SU-DHL-6 (cell line): Measurements from ENCODE around the gene BCAN.
"Not testable (repeated sequence)": the region's sequence is repeated elsewhere in the genome, so short reads cannot be mapped to it uniquely, and the experiment has no call there.

Source experiments
- H2AFZ ChIP-seq: fragments of 200-600 bp; sonication (generic); 2 replicates; pipeline ENCODE4 v1.6.1; 2014; ENCODE audit warnings: low read depth, mild to moderate bottlenecking, moderate library complexity, mixed read lengths, antibody characterized with exemption, low read length; ENCODE audit not compliant: severe bottlenecking
- H3F3A ChIP-seq: fragments of 200-600 bp; shearing (Covaris generic); 2 replicates; pipeline ENCODE4 v1.6.0; 2016; ENCODE audit warnings: antibody characterized with exemption, mild to moderate bottlenecking; ENCODE audit not compliant: insufficient read depth
- H3K27ac ChIP-seq: fragments of 200-600 bp; sonication (generic); 2 replicates; pipeline ENCODE4 v1.5.1; 2016; ENCODE audit warnings: low read depth, mild to moderate bottlenecking, low read length, moderate library complexity, mixed read lengths
- H3K27me3 ChIP-seq: fragments of 200-600 bp; sonication (generic), shearing (Covaris generic); 2 replicates; pipeline ENCODE4 v1.6.0; 2014; ENCODE audit warnings: mild to moderate bottlenecking, low read length
- H3K36me3 ChIP-seq: fragments of 200-600 bp; sonication (generic); 2 replicates; pipeline ENCODE4 v1.6.1; 2014; ENCODE audit warnings: mild to moderate bottlenecking, low read length, mixed read lengths
- H3K4me2 ChIP-seq: fragments of 300-600, 200-600 bp; shearing (Covaris generic), sonication (generic); 2 replicates; pipeline ENCODE4 v1.6.0; 2014; ENCODE audit warnings: low read length, low read depth, mild to moderate bottlenecking; ENCODE audit not compliant: poor library complexity, severe bottlenecking
- H3K4me3 ChIP-seq: fragments of 200-600 bp; sonication (generic); 2 replicates; pipeline ENCODE4 v1.5.1; 2014; ENCODE audit warnings: antibody characterized with exemption, low read length, mild to moderate bottlenecking, mixed read lengths; ENCODE audit not compliant: insufficient read depth, poor library complexity, severe bottlenecking
- H3K79me2 ChIP-seq: fragments of 200-600 bp; sonication (generic); 2 replicates; pipeline ENCODE4 v1.6.1; 2014; ENCODE audit warnings: mild to moderate bottlenecking, low read length, moderate library complexity; ENCODE audit not compliant: insufficient read depth
- H3K9ac ChIP-seq: fragments of 200-600 bp; sonication (generic); 2 replicates; pipeline ENCODE4 v1.7.0; 2014; ENCODE audit warnings: mild to moderate bottlenecking, low read length
- H3K9me2 ChIP-seq: fragments of 200-600 bp; sonication (generic); replicated peaks from 2 replicates; pipeline ENCODE4 v1.6.1; 2014; ENCODE audit warnings: low read length; ENCODE audit not compliant: insufficient read depth
- H3K9me3 ChIP-seq: fragments of 200-600 bp; sonication (generic); 2 replicates; pipeline ENCODE4 v1.6.1; 2014; ENCODE audit warnings: low read length, mixed read lengths; ENCODE audit not compliant: insufficient read depth
- H4K20me1 ChIP-seq: fragments of 200-600 bp; sonication (generic); 2 replicates; pipeline ENCODE4 v1.6.1; 2014; ENCODE audit warnings: low read depth, mild to moderate bottlenecking, antibody characterized with exemption, low read length, moderate library complexity, mixed read lengths
- EZH2phosphoT487 ChIP-seq: fragments of 200-600 bp; sonication (generic), shearing (Covaris generic); conservative IDR thresholded peaks from 2 replicates; pipeline ENCODE4 v1.6.1; 2018; ENCODE audit warnings: mild to moderate bottlenecking, antibody characterized with exemption, low read length, moderate library complexity, mixed read lengths
- TF ChIP-seq, protein P1 (sequence below): fragments of 200-600 bp; sonication (generic); IDR thresholded peaks from one replicate; pipeline ENCODE4 v1.5.1; 2017; ENCODE audit warnings: antibody characterized with exemption, mild to moderate bottlenecking, low read length, moderate library complexity; ENCODE audit not compliant: insufficient read depth, poor library complexity, severe bottlenecking

BCAN gene

GRCh38 chr1:156601892-156602291 lies 40.0 kb upstream of the BCAN start:
- no peak for TF ChIP-seq EZH2phosphoT487
- TF ChIP-seq, protein P1, sequence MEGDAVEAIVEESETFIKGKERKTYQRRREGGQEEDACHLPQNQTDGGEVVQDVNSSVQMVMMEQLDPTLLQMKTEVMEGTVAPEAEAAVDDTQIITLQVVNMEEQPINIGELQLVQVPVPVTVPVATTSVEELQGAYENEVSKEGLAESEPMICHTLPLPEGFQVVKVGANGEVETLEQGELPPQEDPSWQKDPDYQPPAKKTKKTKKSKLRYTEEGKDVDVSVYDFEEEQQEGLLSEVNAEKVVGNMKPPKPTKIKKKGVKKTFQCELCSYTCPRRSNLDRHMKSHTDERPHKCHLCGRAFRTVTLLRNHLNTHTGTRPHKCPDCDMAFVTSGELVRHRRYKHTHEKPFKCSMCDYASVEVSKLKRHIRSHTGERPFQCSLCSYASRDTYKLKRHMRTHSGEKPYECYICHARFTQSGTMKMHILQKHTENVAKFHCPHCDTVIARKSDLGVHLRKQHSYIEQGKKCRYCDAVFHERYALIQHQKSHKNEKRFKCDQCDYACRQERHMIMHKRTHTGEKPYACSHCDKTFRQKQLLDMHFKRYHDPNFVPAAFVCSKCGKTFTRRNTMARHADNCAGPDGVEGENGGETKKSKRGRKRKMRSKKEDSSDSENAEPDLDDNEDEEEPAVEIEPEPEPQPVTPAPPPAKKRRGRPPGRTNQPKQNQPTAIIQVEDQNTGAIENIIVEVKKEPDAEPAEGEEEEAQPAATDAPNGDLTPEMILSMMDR, result no peak
- peaks cover 27% of the 10 kb centered on the region for H3F3A ChIP-seq
- peak overlapping the region; percentile 56 for H3K4me3 ChIP-seq
- H2AFZ ChIP-seq, result peak overlapping the region; percentile 94
- peaks cover 32% of the 10 kb centered on the region for H3K79me2 ChIP-seq
- no peaks in the 10 kb centered on the region for H3K27me3 ChIP-seq
- no peaks in the 10 kb centered on the region for H4K20me1 ChIP-seq
- H3K9me3 ChIP-seq, result no peaks in the 10 kb centered on the region
- H3K4me2 ChIP-seq, result peak overlapping the region; percentile 79
- H3K36me3 ChIP-seq, result no peaks in the 10 kb centered on the region
- H3K27ac ChIP-seq, result peak overlapping the region; percentile 73
- peak overlapping the region; percentile 79 for H3K9ac ChIP-seq
- no peaks in the 10 kb centered on the region for H3K9me2 ChIP-seq

DNA sequence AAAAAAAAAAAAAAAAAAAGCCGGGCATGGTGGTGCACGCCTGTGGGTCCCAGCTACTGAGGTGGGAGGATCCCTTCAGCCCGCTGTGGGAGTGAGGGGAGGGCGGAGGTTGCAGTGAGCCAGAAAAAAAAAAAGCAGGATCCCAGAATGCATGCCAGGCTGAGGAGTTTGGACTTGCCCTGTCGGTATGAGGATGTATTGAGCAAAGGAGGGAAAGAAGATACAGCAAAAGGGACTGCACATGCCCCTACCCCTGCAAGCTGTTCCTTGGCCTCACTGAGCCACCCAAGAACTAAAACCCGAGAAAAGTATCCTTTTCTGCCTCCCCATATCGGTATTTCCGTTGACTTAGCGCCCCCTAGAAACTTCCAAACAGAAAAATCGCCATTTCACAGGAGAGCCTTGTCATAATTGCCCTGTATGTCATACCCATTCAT lies 39.3 kb upstream of the BCAN start:
- H3K9me3 ChIP-seq, result no peaks in the 10 kb centered on the region
- H3F3A ChIP-seq, result peaks cover 27% of the 10 kb centered on the region
- no peak overlapping the region for H3K27ac ChIP-seq
- TF ChIP-seq, protein P1, result peak; percentile 46
- no peak for TF ChIP-seq EZH2phosphoT487
- no peak overlapping the region for H2AFZ ChIP-seq
- no peaks in the 10 kb centered on the region for H3K36me3 ChIP-seq
- no peak overlapping the region for H3K4me3 ChIP-seq
- H3K27me3 ChIP-seq, result no peaks in the 10 kb centered on the region
- peak overlapping the region; percentile 79 for H3K4me2 ChIP-seq
- no peaks in the 10 kb centered on the region for H4K20me1 ChIP-seq
- H3K79me2 ChIP-seq, result peaks cover 32% of the 10 kb centered on the region
- H3K9ac ChIP-seq, result no peak overlapping the region
- H3K9me2 ChIP-seq, result no peaks in the 10 kb centered on the region

DNA sequence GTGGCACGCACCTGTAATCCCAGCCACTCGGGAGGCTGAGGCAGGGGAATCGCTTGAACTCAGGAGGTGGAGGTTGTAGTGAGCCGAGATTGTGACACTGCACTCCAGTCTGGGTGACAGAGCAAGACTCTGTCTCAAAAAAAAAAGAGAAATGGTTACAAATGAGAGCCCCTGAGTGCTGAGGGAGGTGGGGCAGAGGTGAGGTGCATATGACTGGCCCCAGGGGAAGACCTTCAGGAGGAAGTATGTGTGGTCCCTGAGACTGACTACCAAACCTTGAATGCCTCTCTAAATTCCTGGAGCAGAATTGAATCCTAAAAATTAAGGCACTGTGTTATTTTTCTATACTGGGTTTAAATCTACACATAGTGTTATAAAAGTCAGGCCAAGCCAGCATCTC lies 34.6 kb upstream of the BCAN start:
- not testable (repeated sequence) for H3K27me3 ChIP-seq, H3K27ac ChIP-seq, H4K20me1 ChIP-seq, H3K36me3 ChIP-seq, H3K4me3 ChIP-seq, H2AFZ ChIP-seq, H3K9me2 ChIP-seq, H3K9ac ChIP-seq, H3F3A ChIP-seq, H3K79me2 ChIP-seq, H3K9me3 ChIP-seq
- peak overlapping the region; percentile 3 for H3K4me2 ChIP-seq

DNA sequence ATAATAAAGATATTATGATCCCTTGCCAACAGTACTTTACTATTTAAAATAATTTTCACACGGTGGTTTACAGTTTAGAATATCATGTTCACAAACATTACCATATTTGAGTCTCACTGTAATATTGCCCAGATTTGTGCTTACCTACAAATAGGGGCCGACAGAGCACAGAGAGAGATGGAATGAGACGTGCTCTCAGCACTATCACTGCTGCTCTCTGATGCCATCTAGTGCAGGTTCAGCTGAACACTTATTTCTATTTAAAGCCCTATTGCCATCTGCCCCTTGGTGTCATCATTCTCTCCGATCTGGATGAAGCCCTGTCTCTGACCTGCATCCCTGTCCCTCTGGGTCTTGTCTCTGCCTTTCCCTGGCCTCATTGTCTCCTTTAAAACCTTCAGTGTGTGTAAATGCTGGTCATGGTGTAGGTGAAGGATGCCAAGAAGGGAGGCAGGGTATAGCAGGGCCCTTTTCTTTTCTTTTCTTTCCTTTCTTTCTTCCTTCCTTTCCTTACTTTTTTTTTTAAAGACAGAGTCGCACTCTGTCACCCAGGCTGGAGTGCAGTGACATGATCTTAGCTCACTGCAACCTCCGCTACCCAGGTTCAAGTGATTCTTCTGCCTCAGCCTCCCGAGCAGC lies 33.8 kb upstream of the BCAN start:
- Histone ChIP-seq H4K20me1 (no peaks in the 10 kb centered on the region), H3K9ac (no peak overlapping the region), H3K4me2 (peak overlapping the region; percentile 3), H3K4me3 (no peak overlapping the region), H3K9me3 (no peaks in the 10 kb centered on the region), H3K36me3 (no peaks in the 10 kb centered on the region), H3K27ac (no peak overlapping the region), H3K9me2 (no peaks in the 10 kb centered on the region), H3K79me2 (no peaks in the 10 kb centered on the region), H3F3A (peaks cover under 1% of the 10 kb centered on the region; the same call in 1 of the 2 replicates), H2AFZ (no peak overlapping the region), H3K27me3 (no peaks in the 10 kb centered on the region)
- no peak for TF ChIP-seq EZH2phosphoT487
- TF ChIP-seq, protein P1, result peak; percentile 55
